CD1c-positive myeloid dendritic cell (primary cell): ENCODE measurements around the gene PITHD1.
"Not testable (repeated sequence)": the region's sequence is repeated elsewhere in the genome, so short reads cannot be mapped to it uniquely, and the experiment has no call there.

Experiments
- DNase-seq: peaks from one replicate; pipeline ENCODE4 v3.0.0-alpha.2; 2016; ENCODE audit errors: extremely low spot score

PITHD1 gene, protein sequence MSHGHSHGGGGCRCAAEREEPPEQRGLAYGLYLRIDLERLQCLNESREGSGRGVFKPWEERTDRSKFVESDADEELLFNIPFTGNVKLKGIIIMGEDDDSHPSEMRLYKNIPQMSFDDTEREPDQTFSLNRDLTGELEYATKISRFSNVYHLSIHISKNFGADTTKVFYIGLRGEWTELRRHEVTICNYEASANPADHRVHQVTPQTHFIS

DNA sequence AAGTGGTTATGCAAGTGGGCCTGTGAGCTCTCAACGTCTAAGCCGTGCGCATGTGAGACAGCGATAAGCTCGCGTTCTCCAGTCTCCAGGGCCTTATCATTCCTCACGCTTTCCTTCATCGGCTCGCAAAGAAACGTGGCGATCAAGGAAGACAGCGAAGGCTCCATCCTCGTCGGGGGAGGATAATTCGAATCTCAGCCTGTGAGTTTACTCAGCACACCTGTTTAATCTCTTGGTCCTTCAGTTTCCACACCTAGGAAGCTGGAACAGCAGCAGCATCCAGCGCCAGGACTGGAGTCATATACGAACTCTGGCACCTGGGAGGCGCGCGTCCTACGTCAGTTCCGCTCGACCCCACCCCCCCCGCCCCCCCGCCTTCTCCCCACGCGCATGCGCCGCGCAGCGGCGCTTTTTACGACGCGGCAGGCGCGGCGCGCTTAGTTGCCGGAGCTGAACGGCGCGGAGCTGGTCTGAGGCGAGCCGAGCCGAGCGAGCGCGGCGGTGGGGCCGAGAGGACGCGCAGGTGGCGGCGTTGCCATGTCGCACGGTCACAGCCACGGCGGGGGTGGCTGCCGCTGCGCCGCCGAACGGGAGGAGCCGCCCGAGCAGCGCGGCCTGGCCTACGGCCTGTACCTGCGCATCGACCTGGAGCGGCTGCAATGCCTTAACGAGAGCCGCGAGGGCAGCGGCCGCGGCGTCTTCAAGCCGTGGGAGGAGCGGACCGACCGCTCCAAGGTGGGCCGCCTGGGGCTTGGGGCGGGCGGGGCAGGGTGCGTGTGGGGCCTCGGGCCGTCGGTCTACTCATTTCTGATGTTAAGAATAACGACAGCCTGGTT is at the start of gene PITHD1:
PITHD1 (plus strand) TSS at position 440 of the 836 bp plus-strand sequence; CDS start at position 538, 98 bp downstream.
- DNase-seq: peak; percentile 93

- DNase-seq: peak; percentile 33
Observed at GRCh38 chr1:23732363-23733224, 45.6 kb upstream of the PITHD1 start.

DNA sequence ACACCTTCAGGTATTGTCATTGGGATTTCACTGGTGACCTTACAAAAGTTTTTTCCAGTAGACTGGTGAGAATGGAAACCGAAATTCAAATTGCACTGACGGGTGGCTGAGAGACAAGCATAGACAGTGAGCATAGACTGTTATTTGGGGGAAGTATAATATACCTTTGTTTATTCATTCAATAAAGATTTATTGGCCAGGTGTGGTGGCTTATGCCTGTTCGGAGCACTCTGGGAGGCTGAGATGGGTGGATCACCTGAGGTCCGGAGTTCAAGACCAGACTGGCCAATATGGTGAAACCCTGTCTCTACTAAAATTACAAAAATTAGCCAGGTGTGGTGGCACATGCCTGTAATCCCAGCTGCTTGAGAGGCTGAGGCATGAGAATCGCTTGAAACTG is 44.9 kb upstream of the PITHD1 start:
- not testable (repeated sequence) for DNase-seq

- no peak for DNase-seq
Observed at GRCh38 chr1:23736437-23737134, 41.6 kb upstream of the PITHD1 start.

DNA sequence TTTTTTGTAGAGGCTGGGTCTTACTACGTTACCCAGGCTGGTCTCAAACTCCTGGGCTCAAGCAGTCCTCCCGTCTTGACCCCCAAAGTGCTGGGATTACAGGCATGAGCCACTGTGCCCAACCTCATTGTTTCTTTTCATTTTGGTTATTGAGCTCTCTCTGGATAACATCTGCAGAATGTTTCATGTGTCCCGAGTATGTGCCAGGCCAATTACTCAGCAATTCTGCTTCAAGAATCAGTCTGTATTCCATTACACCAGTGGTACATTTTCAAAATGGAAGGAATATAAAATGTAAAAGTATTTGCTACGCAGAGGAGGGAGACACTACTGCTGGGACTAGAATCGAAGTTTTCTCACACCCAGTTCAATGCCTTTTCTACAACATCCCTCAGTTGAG is 36.6 kb upstream of the PITHD1 start:
- no peak for DNase-seq

DNA sequence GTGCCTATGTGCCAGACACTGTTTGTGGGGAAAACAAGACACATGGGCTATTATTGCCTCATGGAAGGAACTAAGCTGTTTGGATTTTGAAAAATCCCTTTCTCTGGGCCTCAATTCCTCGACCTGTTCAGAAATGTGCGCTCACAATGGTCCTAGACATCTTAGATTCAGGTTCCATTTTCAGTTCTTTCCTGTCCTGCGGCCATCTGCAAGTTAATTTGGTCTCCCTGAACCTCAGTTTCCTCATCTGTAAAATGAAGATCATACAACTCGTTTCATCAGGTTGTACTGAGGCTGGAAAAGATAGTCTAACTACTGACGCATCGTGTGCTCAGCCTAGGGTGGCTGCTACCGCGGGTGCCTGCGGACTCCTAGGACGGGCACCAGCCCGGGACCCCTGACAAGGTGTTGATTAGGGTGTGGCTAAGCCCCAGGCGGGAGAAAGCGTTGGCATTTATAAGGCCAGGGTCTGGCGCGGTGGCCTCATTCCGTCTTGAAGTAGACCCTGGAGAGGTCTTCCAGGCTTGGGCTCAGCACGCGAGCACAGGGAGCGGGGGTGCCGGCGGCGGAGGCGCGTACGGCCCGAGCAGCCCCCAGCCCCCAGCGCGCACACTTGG is 35.4 kb upstream of the PITHD1 start:
- no peak for DNase-seq

GRCh38 chr1:23743287-23744152 is 34.7 kb upstream of the PITHD1 start, which contains the start of gene ELOA:
Gene ELOA (plus strand): TSS chr1:23743471. CDS start chr1:23743504, 33 bp downstream.
- peak; percentile 81 for DNase-seq

DNA sequence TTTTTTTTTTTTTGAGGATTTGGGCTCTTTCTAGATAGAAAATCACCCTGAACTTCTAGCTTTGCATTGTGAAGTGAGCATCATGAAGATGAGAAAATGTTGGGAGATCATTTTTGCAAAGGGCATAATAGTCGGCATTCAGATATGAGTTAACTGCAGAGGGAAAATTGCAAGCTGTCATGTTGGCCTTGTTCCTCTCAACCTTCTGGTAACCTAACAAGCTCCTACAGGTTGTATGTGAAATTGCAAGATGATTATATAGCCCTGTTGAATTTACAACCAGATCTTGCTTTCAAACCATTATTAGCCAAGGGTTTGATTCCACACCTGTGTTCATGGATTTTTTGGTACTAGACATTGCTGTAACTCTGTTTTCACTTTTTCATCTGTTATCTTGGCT is 32.7 kb upstream of the PITHD1 start:
- peak; percentile 45 for DNase-seq

GRCh38 chr1:23748016-23748415 is 30.2 kb upstream of the PITHD1 start:
- peak; percentile 10 for DNase-seq

DNA sequence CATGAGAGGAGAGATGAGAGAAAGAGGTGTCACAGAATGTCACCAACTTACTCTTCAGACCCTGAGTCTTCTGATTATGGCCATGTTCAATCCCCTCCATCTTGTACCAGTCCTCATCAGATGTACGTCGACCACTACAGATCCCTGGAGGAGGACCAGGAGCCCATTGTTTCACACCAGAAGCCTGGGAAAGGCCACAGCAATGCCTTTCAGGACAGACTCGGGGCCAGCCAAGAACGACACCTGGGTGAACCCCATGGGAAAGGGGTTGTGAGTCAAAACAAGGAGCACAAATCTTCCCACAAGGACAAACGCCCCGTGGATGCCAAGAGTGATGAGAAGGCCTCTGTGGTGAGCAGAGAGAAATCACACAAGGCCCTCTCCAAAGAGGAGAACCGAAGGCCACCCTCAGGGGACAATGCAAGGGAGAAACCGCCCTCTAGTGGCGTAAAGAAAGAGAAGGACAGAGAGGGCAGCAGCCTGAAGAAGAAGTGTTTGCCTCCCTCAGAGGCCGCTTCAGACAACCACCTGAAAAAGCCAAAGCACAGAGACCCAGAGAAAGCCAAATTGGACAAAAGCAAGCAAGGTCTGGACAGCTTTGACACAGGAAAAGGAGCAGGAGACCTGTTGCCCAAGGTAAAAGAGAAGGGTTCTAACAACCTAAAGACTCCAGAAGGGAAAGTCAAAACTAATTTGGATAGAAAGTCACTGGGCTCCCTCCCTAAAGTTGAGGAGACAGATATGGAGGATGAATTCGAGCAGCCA is 27.0 kb upstream of the PITHD1 start:
- DNase-seq: peak; percentile 49

- DNase-seq: no peak
Observed at GRCh38 chr1:23751815-23752200, 26.4 kb upstream of the PITHD1 start.

DNA sequence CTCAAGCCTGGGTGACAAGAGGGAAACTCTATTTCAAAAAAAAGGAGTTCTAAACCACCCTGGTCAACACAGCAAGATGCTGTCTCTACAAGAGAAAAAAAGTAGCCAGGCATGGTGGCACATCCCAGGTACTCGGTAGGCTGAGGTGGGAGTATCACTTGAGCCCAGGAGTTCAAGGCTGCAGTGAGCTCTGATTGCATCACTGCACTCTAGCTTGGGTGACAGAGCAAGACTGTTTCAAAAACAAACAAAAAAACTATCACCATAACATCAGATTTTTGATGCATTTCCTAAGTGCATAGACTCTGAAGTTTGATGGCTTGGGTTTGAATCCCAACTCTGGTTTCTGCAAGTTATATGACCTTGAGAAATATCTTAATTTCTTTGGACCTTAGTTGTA is 25.3 kb upstream of the PITHD1 start:
- DNase-seq: no peak

- no peak for DNase-seq
Observed at GRCh38 chr1:23756676-23757075, 21.5 kb upstream of the PITHD1 start.

- DNase-seq: no peak
Observed at GRCh38 chr1:23757812-23758211, 20.4 kb upstream of the PITHD1 start.

DNA sequence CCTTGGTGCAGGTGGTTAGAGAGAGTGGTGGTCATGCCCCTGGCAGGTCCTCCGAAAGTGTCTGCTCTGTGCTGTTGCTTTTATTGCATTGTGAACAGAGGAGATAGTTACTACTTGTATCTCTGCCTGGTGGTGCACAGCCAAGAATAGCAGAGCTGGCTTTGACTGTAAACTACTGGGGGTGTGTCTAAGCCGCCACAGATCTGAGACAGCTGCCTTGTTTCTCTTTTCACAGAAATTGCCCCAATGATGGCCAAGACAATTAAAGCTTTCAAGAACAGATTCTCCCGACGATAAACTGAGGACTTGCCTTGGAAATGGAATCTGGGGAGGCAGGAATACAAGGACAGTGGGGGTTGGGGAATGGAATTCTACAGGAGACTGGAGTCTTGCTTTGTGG is 18.9 kb upstream of the PITHD1 start:
- DNase-seq: no peak

- DNase-seq: no peak
Observed at GRCh38 chr1:23763041-23763577, 15.1 kb upstream of the PITHD1 start.

DNA sequence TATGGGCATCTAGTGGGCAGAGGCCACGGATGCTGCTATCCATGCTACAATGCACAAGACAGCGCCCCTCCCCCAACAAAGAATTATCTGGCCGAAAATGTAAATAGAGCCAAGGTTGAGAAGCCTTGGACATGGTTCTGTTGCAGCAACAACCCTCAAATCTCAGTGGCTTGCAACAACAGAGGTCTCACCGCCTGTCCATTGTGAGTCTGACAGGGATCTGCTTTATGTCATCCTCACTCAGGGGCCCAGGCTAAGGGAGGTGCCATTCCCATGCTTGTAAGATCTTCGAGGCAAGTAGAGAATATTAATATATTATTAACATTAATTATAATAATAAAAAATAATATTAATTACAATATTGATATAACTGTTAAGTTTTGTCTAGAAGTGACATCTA is 9.5 kb upstream of the PITHD1 start:
- DNase-seq: no peak

DNA sequence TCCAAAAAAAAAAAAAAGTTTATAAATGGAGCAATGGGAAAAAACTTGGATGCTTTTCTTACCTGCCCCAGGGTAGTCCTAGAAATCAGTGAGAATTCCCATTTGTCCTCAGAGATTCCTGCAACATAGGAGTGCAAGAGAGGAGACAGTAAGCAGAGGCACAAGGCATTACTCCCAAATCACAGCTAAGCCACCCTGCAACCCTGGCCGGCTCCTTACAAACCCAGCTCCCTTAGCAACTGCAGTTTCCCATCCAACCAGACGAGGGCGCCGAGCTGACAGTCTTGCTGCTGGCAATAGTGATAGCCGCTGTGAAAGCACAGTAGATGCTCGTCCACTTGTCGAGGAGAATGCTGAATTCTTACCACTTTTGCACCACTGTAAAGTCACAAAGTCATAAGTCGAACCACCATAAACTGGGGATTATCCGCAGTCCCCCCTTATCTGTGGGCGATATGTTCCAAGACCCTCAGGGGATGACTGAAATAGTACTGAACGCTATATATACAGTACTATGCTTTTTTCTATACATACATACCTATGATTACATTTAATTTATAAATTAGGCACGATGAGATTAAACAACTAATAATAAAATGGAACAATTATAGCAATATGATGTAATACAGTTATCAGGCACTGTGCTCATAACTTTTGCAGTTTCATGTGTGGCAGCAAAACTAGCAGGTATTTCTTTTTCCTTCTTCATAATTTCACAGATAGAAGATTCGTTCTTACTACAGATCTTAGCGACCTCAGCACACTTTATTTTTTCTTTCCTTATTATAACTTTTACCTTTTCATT is 6.0 kb upstream of the PITHD1 start:
- DNase-seq: peak; percentile 87
